K562 (cell line): ENCODE results near the gene CIP2A. TPM values are rescaled to one million over a fixed set of nuclear protein-coding genes. Genes with fewer than 3 reads are reported as not detected.

ENCODE experiments used
- ATAC-seq: fragments of 200-7000 bp; cut with Tn5 transposase; 3 replicates; pipeline ENCODE4 v1.9.1; 2020; ENCODE audit warnings: moderate library complexity
- BruUV-seq: library from RNA; stranded (reverse); fragments of 400-500 nt; replicated peaks from 2 replicates; lab custom pipeline; 2021; lab: Mats Ljungman, UMichigan
- CTCF ChIA-PET: fragments of 300-600 bp; formaldehyde crosslinking; extraction: SDS; loops from one replicate; lab custom pipeline; 2021; ENCODE audit warnings: low intra/inter-chr PET ratio; lab: Yijun Ruan, JAX
- POLR2A ChIA-PET: fragments of 300-600, 350-650 bp; sonication (Branson Sonifier 250); formaldehyde crosslinking; extraction: SDS; loops from one replicate; lab custom pipeline; 2021; ENCODE audit warnings: antibody characterized with exemption, inconsistent platforms; lab: Yijun Ruan, JAX
- DNase-seq, 4 experiments: peaks; one replicate each; pipeline versions ENCODE4 v3.0.0 to v3.0.0-alpha.2; 2011 to 2018; ENCODE audit warnings: low spot score in 3 of 4, mixed read lengths in 3 of 4; ENCODE audit errors: extremely low read depth in 1 of 4
- FAIRE-seq: peaks from 2 replicates; lab custom pipeline; 2011; peaks lifted over from hg19 to GRCh38; lab: Jason Lieb, UNC
- H2AFZ ChIP-seq: 2 replicates; pipeline ENCODE4 v1.6.0; 2011; ENCODE audit warnings: low read depth, low read length, control low read depth, inconsistent platforms
- H3K27ac ChIP-seq: fragments of 200-600 bp; 3 replicates; pipeline ENCODE4 v1.8.0; 2011; ENCODE audit warnings: low read depth, mild to moderate bottlenecking, control low read depth, inconsistent platforms, low read length, moderate library complexity, mixed read lengths; ENCODE audit errors: extremely low read depth
- H3K27me3 ChIP-seq, 2 experiments: fragments of 300-600 bp in 1 of 2; 2 replicates in 1 of 2; 3 replicates in 1 of 2; pipeline versions ENCODE4 v1.6.0 to v1.8.0; 2011; ENCODE audit warnings: inconsistent platforms in 2 of 2, low read length in 2 of 2, mild to moderate bottlenecking in 1 of 2, mixed read lengths in 1 of 2, moderate library complexity in 1 of 2; ENCODE audit not compliant: control insufficient read depth in 2 of 2, insufficient read depth in 2 of 2
- H3K36me3 ChIP-seq: fragments of 300-600 bp; 3 replicates; pipeline ENCODE4 v1.8.0; 2011; ENCODE audit warnings: mild to moderate bottlenecking, low read length, inconsistent platforms; ENCODE audit not compliant: control insufficient read depth, insufficient read depth
- H3K4me1 ChIP-seq, 2 experiments: fragments of 200-600 bp in 1 of 2; replicated peaks in 1 of 2; 2 replicates in 1 of 2; 3 replicates in 1 of 2; pipeline versions ENCODE4 v1.5.1 to v1.8.0; 2011; ENCODE audit warnings: inconsistent platforms in 2 of 2, low read length in 2 of 2, mild to moderate bottlenecking in 1 of 2, mixed read lengths in 1 of 2, moderate library complexity in 1 of 2; ENCODE audit not compliant: control insufficient read depth in 2 of 2, insufficient read depth in 2 of 2
- H3K4me2 ChIP-seq: 2 replicates; pipeline ENCODE4 v1.6.1; 2011; ENCODE audit warnings: low read length, control low read depth, inconsistent platforms, mixed read lengths; ENCODE audit not compliant: insufficient read depth
- H3K4me3 ChIP-seq: fragments of 200-600 bp; sonication (generic), shearing (Covaris generic); 2 replicates; pipeline ENCODE4 v1.5.1; 2016; ENCODE audit warnings: control low read depth, inconsistent platforms
- H3K79me2 ChIP-seq: fragments of 200-600 bp; 3 replicates; pipeline ENCODE4 v1.8.0; 2011; ENCODE audit warnings: low read length, inconsistent platforms; ENCODE audit not compliant: control insufficient read depth, insufficient read depth
- H3K9ac ChIP-seq, 2 experiments: 2 replicates each; pipeline versions ENCODE4 v1.6.0 to v1.6.1; 2011; ENCODE audit warnings: low read depth in 2 of 2, low read length in 2 of 2, control low read depth in 1 of 2, inconsistent platforms in 1 of 2, mild to moderate bottlenecking in 1 of 2, mixed read lengths in 1 of 2; ENCODE audit not compliant: insufficient read depth in 1 of 2
- H3K9me1 ChIP-seq: one replicate; pipeline ENCODE4 v1.6.0; 2011; ENCODE audit warnings: inconsistent platforms, mild to moderate bottlenecking, low read length, moderate library complexity; ENCODE audit not compliant: control insufficient read depth, insufficient read depth
- H3K9me3 ChIP-seq: replicated peaks from 2 replicates; pipeline ENCODE4 v1.5.1; 2011; ENCODE audit warnings: low read depth, low read length, inconsistent platforms; ENCODE audit not compliant: control insufficient read depth, insufficient read depth
- H4K20me1 ChIP-seq: replicated peaks from 2 replicates; pipeline ENCODE4 v1.6.1; 2011; ENCODE audit warnings: low read length, inconsistent platforms, mixed read lengths; ENCODE audit not compliant: control insufficient read depth, insufficient read depth
- CREB1 ChIP-seq, 2 experiments: sonication (generic) in 1 of 2; formaldehyde crosslinking in 1 of 2; IDR thresholded peaks; 2 replicates each; pipeline versions ENCODE4 v1.6.1 to v1.8.0; 2012 to 2022; ENCODE audit warnings: inconsistent platforms in 1 of 2, mild to moderate bottlenecking in 1 of 2, missing genetic modification reagents in 1 of 2, moderate library complexity in 1 of 2
- HOMEZ ChIP-seq: fragments of 250-450 bp; sonication (Bioruptor Pico); IDR thresholded peaks from 2 replicates; pipeline ENCODE4 v1.4.0; 2020; ENCODE audit warnings: mild to moderate bottlenecking, moderate library complexity
- NFE2L1 ChIP-seq: fragments of 450-650 bp; IDR thresholded peaks from 2 replicates; pipeline ENCODE4 v1.6.1; 2016; ENCODE audit warnings: missing genetic modification characterization, low read depth, mild to moderate bottlenecking, missing compliant biosample characterization, moderate library complexity, borderline replicate concordance
- SMAD1 ChIP-seq: fragments of 150-350 bp; IDR thresholded peaks from 2 replicates; pipeline ENCODE4 v1.6.1; 2014; ENCODE audit warnings: low read length, low read depth; ENCODE audit not compliant: partially characterized antibody
- SMC3 ChIP-seq: conservative IDR thresholded peaks from 2 replicates; pipeline ENCODE4 v1.6.1; 2011; ENCODE audit warnings: low read depth, low read length, improper control_type of control experiment; ENCODE audit not compliant: insufficient read depth
- SPI1 ChIP-seq: IDR thresholded peaks from 2 replicates; pipeline ENCODE4 v1.6.1; 2011; ENCODE audit warnings: low read depth, low read length, control low read depth, borderline replicate concordance
- SRSF1 ChIP-seq: fragments of 200-400 bp; formaldehyde crosslinking; IDR thresholded peaks from 2 replicates; pipeline ENCODE4 v1.6.1; 2017; ENCODE audit warnings: mild to moderate bottlenecking, low read depth, low read length, moderate library complexity
- ZNF212 ChIP-seq: fragments of 450-650 bp; formaldehyde crosslinking; IDR thresholded peaks from 2 replicates; pipeline ENCODE4 v1.4.0; 2020; ENCODE audit warnings: mild to moderate bottlenecking
- WGBS: fragments of 100-300 bp; shearing (Covaris generic); methylation state at CpG from one replicate; pipeline ENCODE4 v1.1.6; 2016; ENCODE audit warnings: low coverage, mixed read lengths; ENCODE audit not compliant: insufficient coverage; ENCODE audit errors: missing lambda C conversion rate; 5-methylcytosine and 5-hydroxymethylcytosine counted together
- in situ Hi-C: fragments of 300-500 bp; cut with MboI; formaldehyde crosslinking; loops from 4 replicates; pipeline ENCODE4 v1.15.0; 2018; ENCODE audit warnings: inconsistent platforms, mixed read lengths
- intact Hi-C: fragments of 100-400 bp; cut with micrococcal nuclease; formaldehyde crosslinking; loops from 2 replicates; pipeline ENCODE4 v1.14.2; 2022
- polyA plus RNA-seq, 8 experiments: library from polyadenylated mRNA; depleted of rRNA in 4 of 8; stranded (reverse) in 5 of 8; unstranded in 3 of 8; fragments of >200 nt; fragmentation: Nextera tagmentation in 2 of 8; fragmentation: Illumina TruSeq in 1 of 8; extraction: Ambion mirVana in 2 of 8; extraction: Trizol in 1 of 8; gene quantifications; 2 replicates each; pipeline versions ENCODE4 v1.2.1 to v1.2.3, GENCODE V29; 2011 to 2014; ENCODE audit warnings: inconsistent platforms in 1 of 8, missing spikeins in 1 of 8
- total RNA-seq, 7 experiments: library from RNA; depleted of rRNA in 6 of 7; stranded (reverse); fragments of >200 nt in 6 of 7; fragmentation: Illumina TruSeq in 2 of 7; extraction: Trizol in 2 of 7; gene quantifications; 2 replicates each; pipeline versions ENCODE4 v1.2.1 to v1.2.3, GENCODE V29; 2011 to 2021; ENCODE audit warnings: low replicate concordance in 1 of 7
- TF ChIP-seq, protein P1 (sequence below): sonication (generic); formaldehyde crosslinking; IDR thresholded peaks from 2 replicates; pipeline ENCODE4 v1.8.0; 2022; ENCODE audit warnings: mild to moderate bottlenecking, low read depth, missing genetic modification reagents

CIP2A gene
- total and polyA plus RNA-seq, 9 of the 15 experiments (the other 6 are each of a cell fraction or from before 2014, with no cell fraction given), result 10.5 to 41.7 (median 31.5) TPM

GRCh38 chr3:108528459-108529252 is 60.6 kb downstream of the CIP2A start:
- ATAC-seq (no peak), FAIRE-seq (no peak), DNase-seq (no peak)
- H3K9me3 ChIP-seq, result no peaks in the 10 kb centered on the region
- no peak overlapping the region for H3K4me3 ChIP-seq
- no peak overlapping the region for H3K9ac ChIP-seq
- H3K79me2 ChIP-seq, result no peaks in the 10 kb centered on the region
- no peak overlapping the region for H3K4me2 ChIP-seq
- ChIA-PET CTCF (no interaction called here), POLR2A (no interaction called here)
- no peaks in the 10 kb centered on the region for H4K20me1 ChIP-seq
- TF ChIP-seq SRSF1, result no peak
- TF ChIP-seq SPI1, result peak; percentile 51; the same call in 1 of the 2 replicates
- no TSS peak for BruUV-seq
- H3K4me1 ChIP-seq, result no peaks in the 10 kb centered on the region
- WGBS, result 0% methylated on average over 3 of the region's 3 CpGs
- intact Hi-C loops, result no loop called here
- H3K36me3 ChIP-seq, result no peaks in the 10 kb centered on the region
- H3K9me1 ChIP-seq, result no peaks in the 10 kb centered on the region
- in situ Hi-C loops, result no loop called here
- H3K27me3 ChIP-seq, result no peaks in the 10 kb centered on the region
- no peak overlapping the region for H2AFZ ChIP-seq
- H3K27ac ChIP-seq, result no peak overlapping the region

GRCh38 chr3:108527817-108528216 is 61.4 kb downstream of the CIP2A start:
- in situ Hi-C loops, result no loop called here
- 0% methylated on average over 2 of the region's 2 CpGs for WGBS

More at GRCh38 chr3:108527817-108528216, 61.4 kb downstream of the CIP2A start:
- POLR2A ChIA-PET, result no interaction called here
- CTCF ChIA-PET, result no interaction called here
- no peaks in the 10 kb centered on the region for H3K9me1 ChIP-seq
- ATAC-seq (no peak), DNase-seq (no peak), FAIRE-seq (no peak)
- H3K4me2 ChIP-seq, result no peak overlapping the region
- TF ChIP-seq CREB1 (IDR thresholded peaks at IDR 0.05), result no peak
- TF ChIP-seq CREB1 (CRISPR knock-in tag; IDR thresholded peaks at IDR 0.05), result no peak
- TF ChIP-seq SMAD1, result no peak
- no peak for TF ChIP-seq SMC3
- TF ChIP-seq, protein P1, sequence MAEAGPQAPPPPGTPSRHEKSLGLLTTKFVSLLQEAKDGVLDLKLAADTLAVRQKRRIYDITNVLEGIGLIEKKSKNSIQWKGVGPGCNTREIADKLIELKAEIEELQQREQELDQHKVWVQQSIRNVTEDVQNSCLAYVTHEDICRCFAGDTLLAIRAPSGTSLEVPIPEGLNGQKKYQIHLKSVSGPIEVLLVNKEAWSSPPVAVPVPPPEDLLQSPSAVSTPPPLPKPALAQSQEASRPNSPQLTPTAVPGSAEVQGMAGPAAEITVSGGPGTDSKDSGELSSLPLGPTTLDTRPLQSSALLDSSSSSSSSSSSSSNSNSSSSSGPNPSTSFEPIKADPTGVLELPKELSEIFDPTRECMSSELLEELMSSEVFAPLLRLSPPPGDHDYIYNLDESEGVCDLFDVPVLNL (CRISPR knock-in tag), result no peak
- TF ChIP-seq ZNF212 (CRISPR knock-in tag), result no peak
- no peak for TF ChIP-seq NFE2L1 (tag)
- no peak for TF ChIP-seq HOMEZ (CRISPR knock-in tag)
- no peak overlapping the region for H2AFZ ChIP-seq
- no peaks in the 10 kb centered on the region for H3K9me3 ChIP-seq
- no peaks in the 10 kb centered on the region for H3K4me1 ChIP-seq
- intact Hi-C loops, result no loop called here
- no peaks in the 10 kb centered on the region for H3K27me3 ChIP-seq
- BruUV-seq, result no TSS peak
- H3K36me3 ChIP-seq, result no peaks in the 10 kb centered on the region
- no peak overlapping the region for H3K27ac ChIP-seq
- H3K79me2 ChIP-seq, result no peaks in the 10 kb centered on the region
- H3K4me3 ChIP-seq, result no peak overlapping the region
- no peaks in the 10 kb centered on the region for H4K20me1 ChIP-seq
- no peak overlapping the region for H3K9ac ChIP-seq
